Measurements from ENCODE around the gene ARHGEF17.

Gene ARHGEF17

DNA sequence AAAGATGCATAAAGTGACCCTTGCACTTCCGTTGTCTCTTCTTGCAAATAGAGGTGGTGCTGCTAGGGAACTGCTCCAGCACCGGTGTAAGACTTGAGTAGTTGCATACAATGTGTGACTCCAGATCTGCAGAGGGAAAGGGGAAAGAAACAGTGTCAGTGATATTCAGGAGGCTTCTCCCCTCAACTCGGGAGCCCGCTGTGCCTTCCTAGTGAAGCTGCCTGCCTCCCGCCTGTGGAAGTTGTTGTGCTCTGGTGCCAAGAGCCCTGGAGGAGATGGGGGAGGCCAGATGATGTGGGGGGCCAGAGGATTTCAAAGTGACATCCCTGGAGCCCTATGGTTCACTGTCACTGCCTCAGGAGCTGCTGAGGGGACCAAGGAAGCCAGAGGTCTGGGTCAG lies 98.5 kb downstream of the ARHGEF17 start:
- Histone ChIP-seq H3K4me3 (no peak overlapping the region), H3K27ac (no peak overlapping the region)

DNA sequence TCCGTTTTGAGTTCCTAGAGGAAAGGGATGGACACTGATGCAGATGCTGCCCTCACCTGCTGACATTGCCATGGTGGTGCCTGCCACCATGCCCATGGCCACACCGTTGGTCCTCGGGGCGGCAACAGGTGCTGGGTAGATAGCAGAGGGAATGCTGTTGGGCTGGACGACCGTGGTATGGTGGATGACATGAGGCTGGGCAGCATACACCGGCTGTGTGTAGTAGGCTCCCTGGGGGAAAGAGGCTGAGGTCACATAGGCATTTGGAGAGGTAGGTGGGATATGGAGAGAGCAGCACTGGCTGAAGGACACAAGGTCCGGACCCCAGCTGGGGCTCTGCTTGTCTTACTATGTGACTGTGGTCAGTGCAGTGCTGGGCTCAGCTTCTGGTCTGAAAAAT lies 101.4 kb downstream of the ARHGEF17 start:
- H3K27ac ChIP-seq: no peak overlapping the region
- no peak overlapping the region for H3K4me3 ChIP-seq

DNA sequence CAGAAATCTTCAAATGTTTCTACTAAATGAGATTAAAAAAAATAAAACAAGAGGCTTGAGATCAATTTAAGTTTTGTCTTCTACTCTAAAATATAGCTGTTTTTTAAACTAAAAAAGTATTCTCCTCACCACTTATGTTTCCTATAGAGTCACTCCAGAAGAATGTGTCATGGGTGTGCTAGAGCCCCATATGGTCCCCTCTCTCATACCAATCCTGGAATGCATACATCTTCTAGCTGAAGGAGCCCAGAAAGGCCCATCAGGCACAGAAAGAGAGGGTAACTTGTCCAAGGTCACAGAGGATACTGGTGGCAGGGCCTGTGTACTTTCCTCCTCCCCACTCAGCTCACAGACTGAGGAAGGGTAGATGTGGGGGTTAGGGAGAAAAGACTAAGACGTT lies 102.6 kb downstream of the ARHGEF17 start:
- no peak overlapping the region for H3K27ac ChIP-seq
- H3K4me3 ChIP-seq: no peak overlapping the region

DNA sequence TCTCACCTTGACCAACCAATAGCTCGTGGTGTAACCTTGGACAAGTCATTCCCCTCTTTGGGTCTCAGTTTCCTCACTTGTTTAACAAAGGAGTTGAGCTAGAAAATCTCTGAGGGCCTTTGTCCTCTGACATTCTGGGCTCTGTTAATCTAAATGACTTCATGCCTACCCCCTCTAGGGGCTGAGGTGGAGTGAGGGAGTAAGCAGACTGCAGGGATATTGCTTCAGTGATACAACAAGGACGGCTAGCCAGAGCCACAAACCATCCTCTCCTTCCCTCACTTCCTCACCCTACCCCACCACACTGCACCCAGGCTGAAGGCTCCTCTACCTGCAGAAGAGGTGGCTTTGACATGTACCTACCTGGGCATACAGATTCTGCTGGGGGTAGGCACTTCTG lies 103.0 kb downstream of the ARHGEF17 start:
- Histone ChIP-seq H3K27ac (no peak overlapping the region), H3K4me3 (no peak overlapping the region)

DNA sequence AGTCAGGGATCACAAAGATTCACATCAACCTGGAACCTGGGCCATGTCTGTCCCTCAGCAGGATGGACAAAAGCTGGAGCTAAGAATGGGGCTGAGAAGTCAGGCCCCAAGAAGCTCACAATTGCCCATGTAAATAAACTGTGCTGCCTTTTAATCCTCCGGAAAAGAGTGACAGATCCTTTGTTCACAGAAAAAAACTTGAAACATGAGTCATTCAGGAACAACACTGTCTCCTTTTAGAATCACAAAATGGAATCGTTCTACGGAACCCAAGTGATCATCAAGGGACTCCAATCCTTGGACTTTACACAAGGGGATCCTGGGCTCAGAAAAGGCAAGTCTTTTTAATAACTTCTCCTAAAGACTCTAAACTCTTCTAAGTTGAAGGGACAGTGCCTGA lies 104.2 kb downstream of the ARHGEF17 start:
- Histone ChIP-seq H3K4me3 (no peak overlapping the region), H3K27ac (peak overlapping the region in 1 of 21 experiments; percentile 18)

DNA sequence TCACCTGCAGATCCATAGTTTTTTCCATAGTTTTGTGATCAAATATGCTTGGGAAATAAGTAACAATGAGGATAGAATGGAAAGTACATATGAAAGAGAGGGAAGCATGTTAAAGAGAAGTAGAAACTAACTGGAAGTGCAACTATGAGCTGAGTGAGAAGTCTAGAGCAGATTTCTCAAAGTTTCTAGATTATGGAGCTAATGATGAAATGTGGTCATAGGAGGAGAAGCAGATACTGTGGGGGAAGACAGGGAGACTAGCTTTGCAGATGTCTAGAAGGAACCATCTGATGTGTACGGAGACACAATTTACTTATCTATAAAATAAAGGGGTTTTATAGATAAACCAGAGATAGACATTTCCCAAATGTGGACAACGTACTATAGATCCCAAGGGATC lies 105.2 kb downstream of the ARHGEF17 start:
- H3K4me3 ChIP-seq: no peak overlapping the region
- H3K27ac ChIP-seq: peak overlapping the region in 4 of 21 experiments; percentile 8 to 79 (median 66)

DNA sequence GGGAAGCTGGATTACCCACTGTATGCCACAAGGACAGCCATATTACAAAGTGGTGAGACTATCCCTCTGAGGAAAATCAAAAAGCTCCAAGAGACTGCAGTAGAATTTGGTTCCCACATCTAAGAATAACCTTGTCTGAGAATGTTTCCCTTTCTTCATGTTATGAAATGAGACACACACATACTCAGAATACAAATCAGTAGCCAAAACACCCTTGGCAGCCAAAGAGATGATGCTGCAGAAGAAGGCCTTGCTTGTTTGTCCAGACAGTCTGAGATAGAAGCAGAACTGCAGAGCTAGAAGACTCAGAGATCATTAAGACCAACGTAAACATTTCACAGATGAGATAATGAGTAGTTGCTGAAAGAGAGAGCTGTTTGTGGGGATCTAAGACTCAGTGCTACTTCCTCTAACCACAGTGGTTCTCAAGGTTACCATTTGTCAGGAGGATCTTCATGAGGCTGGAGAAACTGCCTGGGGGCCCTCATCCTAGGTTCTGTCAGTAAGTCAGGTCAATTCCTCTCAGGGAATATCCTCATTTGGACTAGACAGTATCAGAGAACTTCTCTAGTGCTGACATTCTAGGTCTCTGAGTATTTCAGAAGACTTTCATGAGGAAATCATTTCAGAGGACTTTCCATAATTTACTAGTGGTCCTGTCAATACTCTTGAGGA lies 107.0 kb downstream of the ARHGEF17 start:
- H3K27ac ChIP-seq: peak overlapping the region in 17 of 21 experiments; percentile 2 to 79 (median 49)

DNA sequence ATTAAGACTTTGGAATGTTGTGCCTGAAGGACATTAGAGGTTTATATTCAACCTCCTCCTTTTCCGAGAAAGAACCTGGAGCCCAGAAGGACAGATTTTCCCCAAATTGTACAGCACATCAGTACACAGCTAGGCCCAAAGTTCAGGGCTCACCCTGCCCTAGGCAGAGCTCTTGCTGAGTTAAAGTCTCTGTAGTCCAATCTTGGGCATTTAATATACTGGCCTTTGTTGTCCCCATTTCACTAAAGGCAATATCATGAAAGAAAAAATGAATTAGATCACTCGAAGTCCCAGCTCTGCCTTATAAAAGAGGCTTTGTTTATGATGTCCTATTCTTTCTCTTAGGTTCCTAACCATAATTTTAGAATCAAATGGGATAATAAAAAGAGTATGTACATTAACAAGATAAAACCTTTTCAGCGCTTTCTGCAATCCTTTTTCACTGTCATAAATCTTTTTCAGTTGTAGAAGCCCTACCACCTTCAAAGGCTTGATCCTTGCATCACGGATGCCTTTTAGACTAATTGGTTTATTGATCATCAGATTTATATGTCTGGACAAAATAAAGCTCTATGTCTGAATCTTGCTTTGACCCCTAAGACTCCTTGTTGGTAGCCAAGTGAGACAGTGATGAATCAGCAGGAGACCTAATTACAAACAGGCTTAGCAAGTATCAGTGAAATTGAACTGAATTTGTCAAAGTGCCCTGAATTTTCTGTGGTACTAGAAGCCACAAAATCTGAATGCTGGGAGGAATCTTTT lies 108.0 kb downstream of the ARHGEF17 start:
- H3K27ac ChIP-seq: peak overlapping the region in 15 of 21 experiments; percentile 2 to 79 (median 55)

More for the DNA sequence above, 107.0 kb downstream of the ARHGEF17 start:
- no peak overlapping the region for H3K4me3 ChIP-seq

DNA sequence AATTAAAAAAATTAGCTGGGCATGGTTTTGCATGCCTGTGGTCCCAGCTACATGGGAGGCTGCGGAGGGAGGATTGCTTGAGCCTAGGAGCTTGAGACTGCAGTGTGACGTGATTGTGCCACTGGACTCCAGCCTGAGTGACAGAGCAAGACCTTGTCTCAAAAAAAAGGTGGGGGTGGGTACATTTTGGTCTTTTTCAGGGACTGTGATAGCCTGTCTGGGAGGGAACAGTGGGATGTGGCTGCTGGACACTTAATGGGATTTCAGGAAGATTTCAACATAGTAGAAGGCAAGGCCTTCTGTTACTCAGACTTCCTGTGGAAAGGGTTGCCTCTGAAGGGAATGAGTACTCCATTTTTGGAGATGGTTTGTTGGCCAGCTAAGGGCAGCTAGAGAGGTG lies 108.7 kb downstream of the ARHGEF17 start:
- Histone ChIP-seq H3K27ac (peak overlapping the region in 8 of 21 experiments; percentile 33 to 79 (median 56)), H3K4me3 (no peak overlapping the region)

More for the DNA sequence above, 108.0 kb downstream of the ARHGEF17 start:
- no peak overlapping the region for H3K4me3 ChIP-seq

Measured in skin epidermis (tissue), 12 donors.